ENCODE measurements around the gene DTNA. TPM values are rescaled to one million over a fixed set of nuclear protein-coding genes. Genes with fewer than 3 reads are reported as not detected.

The DTNA gene
- total RNA-seq, 1 experiment from 2014 or later = 9.0 TPM

DNA sequence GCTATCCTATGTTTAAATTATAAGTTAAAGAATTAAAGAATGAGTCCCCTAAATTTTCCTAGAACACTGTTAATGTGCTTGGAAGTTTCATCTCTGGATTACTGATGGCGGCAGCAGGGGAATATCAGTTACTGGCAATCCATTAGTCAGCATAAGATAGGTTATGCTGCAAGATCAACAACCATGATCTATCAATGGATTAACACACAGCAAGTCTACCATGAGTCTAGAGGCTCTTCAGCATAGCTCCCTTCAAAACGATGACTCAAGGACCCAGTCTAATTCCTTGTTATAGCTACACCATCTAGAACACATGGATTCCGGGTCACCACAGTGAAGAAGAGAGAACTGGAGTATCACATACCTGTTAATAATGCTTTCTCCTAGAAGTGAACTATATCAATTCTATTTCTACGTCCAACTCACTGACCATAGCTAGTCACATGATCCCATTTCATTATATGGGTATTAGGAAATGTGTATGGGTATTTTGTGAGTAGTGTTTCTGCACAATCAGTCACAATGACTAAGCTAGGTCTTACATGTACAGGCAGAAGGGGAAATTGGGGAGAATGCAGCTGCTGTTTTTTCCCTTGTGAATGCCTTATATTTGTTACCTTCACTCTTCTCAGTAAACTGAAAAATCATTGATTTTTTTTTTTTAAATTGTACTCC, 222.8 kb downstream of the DTNA start:
- Mint-ChIP-seq H3K4me3 (ENCODE audit: low read depth, unreplicated experiment) (no peak overlapping the region), H3K27ac (ENCODE audit: unreplicated experiment) (no peak overlapping the region), H3K9me3 (ENCODE audit: low read depth, unreplicated experiment) (peaks cover 2% of the 10 kb centered on the region), H3K4me1 (ENCODE audit: low read depth, unreplicated experiment) (peaks cover 41% of the 10 kb centered on the region), H3K27me3 (ENCODE audit: unreplicated experiment) (no peaks in the 10 kb centered on the region), H3K36me3 (ENCODE audit: insufficient read depth, unreplicated experiment) (no peaks in the 10 kb centered on the region)
- DNase-seq = no peak
- BruUV-seq (replicated peaks) = no TSS peak
- TF ChIP-seq, protein P1, sequence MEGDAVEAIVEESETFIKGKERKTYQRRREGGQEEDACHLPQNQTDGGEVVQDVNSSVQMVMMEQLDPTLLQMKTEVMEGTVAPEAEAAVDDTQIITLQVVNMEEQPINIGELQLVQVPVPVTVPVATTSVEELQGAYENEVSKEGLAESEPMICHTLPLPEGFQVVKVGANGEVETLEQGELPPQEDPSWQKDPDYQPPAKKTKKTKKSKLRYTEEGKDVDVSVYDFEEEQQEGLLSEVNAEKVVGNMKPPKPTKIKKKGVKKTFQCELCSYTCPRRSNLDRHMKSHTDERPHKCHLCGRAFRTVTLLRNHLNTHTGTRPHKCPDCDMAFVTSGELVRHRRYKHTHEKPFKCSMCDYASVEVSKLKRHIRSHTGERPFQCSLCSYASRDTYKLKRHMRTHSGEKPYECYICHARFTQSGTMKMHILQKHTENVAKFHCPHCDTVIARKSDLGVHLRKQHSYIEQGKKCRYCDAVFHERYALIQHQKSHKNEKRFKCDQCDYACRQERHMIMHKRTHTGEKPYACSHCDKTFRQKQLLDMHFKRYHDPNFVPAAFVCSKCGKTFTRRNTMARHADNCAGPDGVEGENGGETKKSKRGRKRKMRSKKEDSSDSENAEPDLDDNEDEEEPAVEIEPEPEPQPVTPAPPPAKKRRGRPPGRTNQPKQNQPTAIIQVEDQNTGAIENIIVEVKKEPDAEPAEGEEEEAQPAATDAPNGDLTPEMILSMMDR (IDR thresholded peaks at IDR 0.05; ENCODE audit: unreplicated experiment) = no peak
- CTCF ChIA-PET = no interaction called here
- intact Hi-C loops (cut with micrococcal nuclease; ENCODE audit: unreplicated experiment) = no loop called here

DNA sequence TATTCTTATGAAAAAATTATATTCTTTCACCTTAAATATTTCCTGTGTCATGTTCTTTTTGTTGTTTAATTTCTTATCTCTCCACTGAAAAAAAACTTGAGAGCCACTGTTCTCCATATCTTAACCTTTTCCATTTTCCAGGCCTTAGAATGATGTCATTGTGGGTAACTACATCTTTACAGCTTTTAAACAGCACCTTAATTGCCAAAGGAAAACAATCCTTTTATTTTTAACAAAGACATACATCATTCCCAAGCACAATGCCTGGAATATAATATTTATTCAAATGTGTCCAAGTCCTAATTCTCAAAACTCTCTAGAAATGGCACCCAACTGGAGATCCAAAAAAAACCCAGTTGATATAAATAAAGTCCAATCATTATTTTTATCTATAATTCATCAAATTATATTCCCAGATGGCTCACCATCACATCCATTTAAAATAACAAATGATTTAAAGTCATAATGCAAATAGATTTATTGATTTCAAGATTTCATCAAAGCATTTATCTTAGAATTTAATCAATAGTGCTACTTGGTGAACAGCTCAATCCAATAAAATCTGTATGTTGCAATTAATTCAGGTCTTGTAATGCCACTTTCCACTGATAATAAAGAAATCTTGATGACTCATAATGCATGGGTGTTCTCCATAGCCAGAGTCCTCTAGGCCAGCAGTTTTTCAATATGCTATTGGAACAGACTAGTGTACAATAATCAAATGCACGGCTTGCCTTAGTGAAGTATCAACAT, 224.0 kb downstream of the DTNA start:
- Mint-ChIP-seq H3K27ac (ENCODE audit: unreplicated experiment) (no peak overlapping the region), H3K4me1 (ENCODE audit: low read depth, unreplicated experiment) (peaks cover 30% of the 10 kb centered on the region), H3K9me3 (ENCODE audit: low read depth, unreplicated experiment) (peaks cover 2% of the 10 kb centered on the region), H3K36me3 (ENCODE audit: insufficient read depth, unreplicated experiment) (no peaks in the 10 kb centered on the region), H3K27me3 (ENCODE audit: unreplicated experiment) (no peaks in the 10 kb centered on the region), H3K4me3 (ENCODE audit: low read depth, unreplicated experiment) (no peak overlapping the region)
- DNase-seq = no peak
- TF ChIP-seq, protein P1 (IDR thresholded peaks at IDR 0.05; ENCODE audit: unreplicated experiment) = no peak
- CTCF ChIA-PET = no interaction called here
- BruUV-seq (replicated peaks) = no TSS peak
- intact Hi-C loops (cut with micrococcal nuclease; ENCODE audit: unreplicated experiment) = no loop called here

DNA sequence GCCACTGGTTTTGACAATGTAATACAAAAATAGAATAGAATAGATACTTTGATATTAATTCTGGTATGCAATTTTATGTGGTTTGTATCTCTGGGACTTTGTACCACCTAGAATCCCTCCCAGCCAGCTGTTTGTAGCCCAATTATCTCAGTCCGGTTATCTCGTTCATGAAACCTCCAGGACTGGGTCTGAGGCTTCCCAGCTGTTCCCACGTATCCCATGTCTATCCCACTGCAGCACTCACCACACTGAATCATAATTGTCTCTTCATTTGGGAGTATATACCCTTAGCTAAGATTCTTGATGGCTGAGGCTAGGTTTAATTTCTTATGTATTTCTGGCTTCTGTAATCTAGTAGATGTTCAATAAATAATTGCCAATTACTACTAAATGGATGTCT, 226.7 kb downstream of the DTNA start:
- Mint-ChIP-seq H3K4me3 (ENCODE audit: low read depth, unreplicated experiment) (no peak overlapping the region), H3K27ac (ENCODE audit: unreplicated experiment) (no peak overlapping the region), H3K27me3 (ENCODE audit: unreplicated experiment) (no peaks in the 10 kb centered on the region), H3K9me3 (ENCODE audit: low read depth, unreplicated experiment) (peaks cover 2% of the 10 kb centered on the region), H3K36me3 (ENCODE audit: insufficient read depth, unreplicated experiment) (no peaks in the 10 kb centered on the region), H3K4me1 (ENCODE audit: low read depth, unreplicated experiment) (peaks cover 37% of the 10 kb centered on the region)
- TF ChIP-seq, protein P1 (IDR thresholded peaks at IDR 0.05; ENCODE audit: unreplicated experiment) = no peak
- intact Hi-C loops (cut with micrococcal nuclease; ENCODE audit: unreplicated experiment) = no loop called here
- BruUV-seq (replicated peaks) = no TSS peak
- no peak for DNase-seq
- CTCF ChIA-PET = no interaction called here

DNA sequence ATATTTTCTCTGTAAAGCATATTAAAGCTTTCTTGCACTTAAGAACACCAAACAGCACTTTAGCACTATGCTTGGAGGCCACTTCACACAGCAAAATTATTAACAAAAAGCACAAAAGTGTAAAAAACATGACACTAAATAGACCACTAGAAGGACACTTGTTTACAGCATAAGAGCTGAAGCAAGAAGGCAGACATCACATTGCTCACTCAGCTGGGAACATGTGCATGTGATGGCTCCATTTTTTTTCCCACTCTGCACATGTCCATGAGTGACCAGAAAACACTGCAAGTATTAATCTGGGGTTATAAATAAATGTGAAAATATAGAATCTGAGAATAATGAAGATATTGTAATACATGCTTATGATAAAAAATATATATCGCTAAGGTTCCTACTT, 228.0 kb downstream of the DTNA start:
- no TSS peak for BruUV-seq (replicated peaks)
- H3K27me3 Mint-ChIP-seq (ENCODE audit: unreplicated experiment) = no peaks in the 10 kb centered on the region
- peaks cover 48% of the 10 kb centered on the region for H3K4me1 Mint-ChIP-seq (ENCODE audit: low read depth, unreplicated experiment)
- TF ChIP-seq, protein P1 (IDR thresholded peaks at IDR 0.05; ENCODE audit: unreplicated experiment) = no peak
- H3K36me3 Mint-ChIP-seq (ENCODE audit: insufficient read depth, unreplicated experiment) = no peaks in the 10 kb centered on the region
- H3K4me3 Mint-ChIP-seq (ENCODE audit: low read depth, unreplicated experiment) = no peak overlapping the region
- no peak overlapping the region for H3K27ac Mint-ChIP-seq (ENCODE audit: unreplicated experiment)
- CTCF ChIA-PET = no interaction called here
- no peak for DNase-seq
- no peaks in the 10 kb centered on the region for H3K9me3 Mint-ChIP-seq (ENCODE audit: low read depth, unreplicated experiment)
- intact Hi-C loops (cut with micrococcal nuclease; ENCODE audit: unreplicated experiment) = no loop called here
